Endodermal cell (in vitro differentiated cells): ENCODE measurements around the gene PAH. TPM values are rescaled to one million over a fixed set of nuclear protein-coding genes. Genes with fewer than 3 reads are reported as not detected.

Experiments
- DNase-seq: peaks from one replicate; pipeline ENCODE4 v3.0.0-alpha.2; 2017
- H3K27ac ChIP-seq: 2 replicates; pipeline ENCODE4 v1.5.1; 2013; ENCODE audit warnings: mild to moderate bottlenecking, low read depth, low read length, moderate library complexity
- H3K27me3 ChIP-seq: 2 replicates; pipeline ENCODE4 v1.6.1; 2013; ENCODE audit warnings: mild to moderate bottlenecking, low read length, moderate library complexity; ENCODE audit not compliant: insufficient read depth, control insufficient read depth, poor library complexity, severe bottlenecking
- H3K36me3 ChIP-seq: 2 replicates; pipeline ENCODE4 v1.7.0; 2013; ENCODE audit warnings: mild to moderate bottlenecking, low read length, moderate library complexity; ENCODE audit not compliant: control insufficient read depth, insufficient read depth
- H3K4me1 ChIP-seq: one replicate; pipeline ENCODE4 v1.7.0; 2013; ENCODE audit warnings: low read length; ENCODE audit not compliant: control insufficient read depth, insufficient read depth
- H3K4me3 ChIP-seq: 2 replicates; pipeline ENCODE4 v1.5.1; 2013; ENCODE audit warnings: mild to moderate bottlenecking, low read length, moderate library complexity
- H3K9ac ChIP-seq: 2 replicates; pipeline ENCODE4 v1.6.1; 2013; ENCODE audit warnings: mild to moderate bottlenecking, low read length, moderate library complexity; ENCODE audit not compliant: poor library complexity, severe bottlenecking; ENCODE audit errors: extremely low read depth
- H3K9me3 ChIP-seq: 2 replicates; pipeline ENCODE4 v1.6.1; 2013; ENCODE audit warnings: mild to moderate bottlenecking, low read length, moderate library complexity; ENCODE audit not compliant: control insufficient read depth
- H3K27ac Mint-ChIP-seq: 2 replicates; pipeline ENCODE4 v1.8.0; 2020; ENCODE audit warnings: mixed read lengths
- H3K27me3 Mint-ChIP-seq: 2 replicates; pipeline ENCODE4 v1.8.0; 2021; ENCODE audit warnings: mild to moderate bottlenecking, mixed read lengths; ENCODE audit not compliant: insufficient read depth
- H3K36me3 Mint-ChIP-seq: 2 replicates; pipeline ENCODE4 v1.8.0; 2020; ENCODE audit warnings: low read depth, mixed read lengths
- H3K4me1 Mint-ChIP-seq: 2 replicates; pipeline ENCODE4 v1.8.0; 2020; ENCODE audit warnings: mixed read lengths
- H3K4me3 Mint-ChIP-seq: 2 replicates; pipeline ENCODE4 v1.8.0; 2020; ENCODE audit warnings: mild to moderate bottlenecking, moderate library complexity, mixed read lengths
- H3K9me3 Mint-ChIP-seq: 2 replicates; pipeline ENCODE4 v1.8.0; 2020; ENCODE audit warnings: mild to moderate bottlenecking, mixed read lengths
- CTCF ChIP-seq: fragments of 200-600 bp; sonication (generic); conservative IDR thresholded peaks from 2 replicates; pipeline ENCODE4 v1.5.0; 2021; ENCODE audit warnings: antibody characterized with exemption, mild to moderate bottlenecking
- WGBS, 2 experiments: methylation state at CpG; one replicate each; pipeline versions ENCODE4 v1.1.5 to v1.1.7; 2013; ENCODE audit warnings: missing lambda C conversion rate in 2 of 2, mixed read lengths in 1 of 2; ENCODE audit not compliant: insufficient coverage in 1 of 2, insufficient read length in 1 of 2; 5-methylcytosine and 5-hydroxymethylcytosine counted together
- total RNA-seq, 2 donors: library from RNA; stranded (reverse); fragmentation: NEBNext Ultra II Directional in 1 of 2; extraction: Animal tissue kit (Norgen Biotek cat#: 25700) in 1 of 2; gene quantifications; 2 replicates in 1 of 2; 3 replicates in 1 of 2; pipeline ENCODE4 v1.2.1, GENCODE V29; 2021

PAH gene
- total RNA-seq, 2 donors from 2014 or later = 1.5 to 1.9 TPM

DNA sequence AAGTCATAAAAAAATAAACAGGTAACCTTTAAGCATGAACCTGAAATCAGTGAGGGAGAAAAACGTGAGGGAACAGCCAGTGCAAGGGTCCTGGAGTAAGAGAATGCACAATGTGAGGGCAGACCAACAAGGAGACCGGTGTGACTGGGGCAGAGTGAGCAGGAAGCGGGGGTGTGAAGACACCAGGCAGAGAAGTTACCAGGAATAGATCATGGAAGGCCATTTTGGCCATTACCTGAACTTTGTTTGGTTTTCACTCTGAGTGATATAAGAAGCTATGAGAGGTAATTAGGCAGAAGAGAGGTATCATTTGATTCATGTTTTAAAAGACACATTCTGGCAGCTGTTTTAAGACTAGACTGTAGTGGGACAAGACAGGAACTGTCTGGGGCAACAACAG lies 15.0 kb downstream of the PAH start:
- TF ChIP-seq CTCF = no peak
- no peak overlapping the region for H3K27ac ChIP-seq
- no peaks in the 10 kb centered on the region for H3K36me3 ChIP-seq
- no peaks in the 10 kb centered on the region for H3K27me3 ChIP-seq
- Mint-ChIP-seq H3K36me3 (no peaks in the 10 kb centered on the region), H3K9me3 (no peaks in the 10 kb centered on the region), H3K27me3 (no peaks in the 10 kb centered on the region), H3K4me1 (no peaks in the 10 kb centered on the region), H3K27ac (no peak overlapping the region), H3K4me3 (no peak overlapping the region)
- 78 to 83% methylated on average over 3 of the region's 3 CpGs for WGBS, 2 experiments
- no peak overlapping the region for H3K4me3 ChIP-seq
- no peaks in the 10 kb centered on the region for H3K9me3 ChIP-seq
- no peak overlapping the region for H3K9ac ChIP-seq
- H3K4me1 ChIP-seq = no peaks in the 10 kb centered on the region
- no peak for DNase-seq

GRCh38 chr12:102900389-102900788 lies 16.7 kb downstream of the PAH start:
- H3K36me3 Mint-ChIP-seq = no peaks in the 10 kb centered on the region
- no peaks in the 10 kb centered on the region for H3K4me1 Mint-ChIP-seq
- no peaks in the 10 kb centered on the region for H3K36me3 ChIP-seq
- no peak overlapping the region for H3K27ac ChIP-seq
- H3K9me3 ChIP-seq = no peaks in the 10 kb centered on the region
- H3K4me3 Mint-ChIP-seq = no peak overlapping the region
- no peaks in the 10 kb centered on the region for H3K27me3 Mint-ChIP-seq
- H3K27me3 ChIP-seq = no peaks in the 10 kb centered on the region
- no peak for DNase-seq
- H3K4me3 ChIP-seq = no peak overlapping the region
- no peak overlapping the region for H3K9ac ChIP-seq
- H3K27ac Mint-ChIP-seq = no peak overlapping the region
- WGBS, 2 experiments = 93 to 94% methylated on average over 2 of the region's 2 CpGs
- TF ChIP-seq CTCF = no peak
- no peaks in the 10 kb centered on the region for H3K4me1 ChIP-seq
- no peaks in the 10 kb centered on the region for H3K9me3 Mint-ChIP-seq

- peak; percentile 60 for DNase-seq
- Histone ChIP-seq H3K36me3 (no peaks in the 10 kb centered on the region), H3K27ac (no peak overlapping the region), H3K4me3 (no peak overlapping the region), H3K9me3 (no peaks in the 10 kb centered on the region), H3K9ac (no peak overlapping the region), H3K27me3 (no peaks in the 10 kb centered on the region), H3K4me1 (no peaks in the 10 kb centered on the region)
- Mint-ChIP-seq H3K4me1 (no peaks in the 10 kb centered on the region), H3K9me3 (no peaks in the 10 kb centered on the region), H3K36me3 (no peaks in the 10 kb centered on the region), H3K27me3 (no peaks in the 10 kb centered on the region), H3K27ac (no peak overlapping the region), H3K4me3 (no peak overlapping the region)
- WGBS, 2 experiments = 71 to 100% methylated on average over 1 of the region's 1 CpG
- TF ChIP-seq CTCF = peak; percentile 58
Observed at GRCh38 chr12:102896067-102896466, 21.0 kb downstream of the PAH start.
